Measurements from ENCODE around the gene SLC3A2.

- no peak for TF ChIP-seq EP300 (IDR thresholded peaks at IDR 0.05)
- TF ChIP-seq, protein P1, sequence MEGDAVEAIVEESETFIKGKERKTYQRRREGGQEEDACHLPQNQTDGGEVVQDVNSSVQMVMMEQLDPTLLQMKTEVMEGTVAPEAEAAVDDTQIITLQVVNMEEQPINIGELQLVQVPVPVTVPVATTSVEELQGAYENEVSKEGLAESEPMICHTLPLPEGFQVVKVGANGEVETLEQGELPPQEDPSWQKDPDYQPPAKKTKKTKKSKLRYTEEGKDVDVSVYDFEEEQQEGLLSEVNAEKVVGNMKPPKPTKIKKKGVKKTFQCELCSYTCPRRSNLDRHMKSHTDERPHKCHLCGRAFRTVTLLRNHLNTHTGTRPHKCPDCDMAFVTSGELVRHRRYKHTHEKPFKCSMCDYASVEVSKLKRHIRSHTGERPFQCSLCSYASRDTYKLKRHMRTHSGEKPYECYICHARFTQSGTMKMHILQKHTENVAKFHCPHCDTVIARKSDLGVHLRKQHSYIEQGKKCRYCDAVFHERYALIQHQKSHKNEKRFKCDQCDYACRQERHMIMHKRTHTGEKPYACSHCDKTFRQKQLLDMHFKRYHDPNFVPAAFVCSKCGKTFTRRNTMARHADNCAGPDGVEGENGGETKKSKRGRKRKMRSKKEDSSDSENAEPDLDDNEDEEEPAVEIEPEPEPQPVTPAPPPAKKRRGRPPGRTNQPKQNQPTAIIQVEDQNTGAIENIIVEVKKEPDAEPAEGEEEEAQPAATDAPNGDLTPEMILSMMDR (IDR thresholded peaks at IDR 0.05) = no peak
These were observed 29.6 kb downstream of the SLC3A2 start for GRCh38 chr11:62910141-62910882.
